Stomach (tissue), 4 donors: Measurements from ENCODE around the gene IGIP.

Source experiments
- CTCF ChIP-seq, 7 experiments: fragments of 450-650 bp in 4 of 7; fragments of 200-600 bp in 3 of 7; sonication (generic) in 3 of 7; IDR thresholded peaks; one replicate each; pipeline ENCODE4 v1.5.1; 2016 to 2019; ENCODE audit warnings: antibody characterized with exemption in 7 of 7, control low read depth in 2 of 7, mild to moderate bottlenecking in 1 of 7
- EP300 ChIP-seq: sonication (generic); formaldehyde crosslinking; IDR thresholded peaks from one replicate; pipeline ENCODE4 v1.6.1; 2017; ENCODE audit warnings: antibody characterized with exemption
- POLR2A ChIP-seq, 4 donors: fragments of 450-650 bp; IDR thresholded peaks; one replicate each; pipeline ENCODE4 v1.6.1; 2016; ENCODE audit warnings: antibody characterized with exemption in 4 of 4, control low read depth in 2 of 4, mild to moderate bottlenecking in 1 of 4, moderate library complexity in 1 of 4
- POLR2AphosphoS5 ChIP-seq, 3 donors: sonication (generic); formaldehyde crosslinking; IDR thresholded peaks; one replicate each; pipeline ENCODE4 v1.6.1; 2016; ENCODE audit warnings: antibody characterized with exemption in 3 of 3

GRCh38 chr5:140140435-140140834, 14.7 kb downstream of the IGIP start:
- TF ChIP-seq CTCF (IDR thresholded peaks at IDR 0.05): no peak
- TF ChIP-seq POLR2AphosphoS5 (IDR thresholded peaks at IDR 0.05): no peak
- no peak for TF ChIP-seq EP300
- TF ChIP-seq POLR2A (IDR thresholded peaks at IDR 0.05): no peak
